Uterus (tissue), 4 donors: ENCODE results near the gene SYNGR3. TPM values are rescaled to one million over a fixed set of nuclear protein-coding genes. Genes with fewer than 3 reads are reported as not detected.

ENCODE experiments used
- DNase-seq, 2 donors: peaks; one replicate each; pipeline ENCODE4 v3.0.0-alpha.2; 2019 to 2020
- H3K27ac ChIP-seq, 2 donors: fragments of 200-600 bp; sonication (generic); 1 replicate in 1 of 2; 2 replicates in 1 of 2; pipeline ENCODE4 v1.5.1; 2016 to 2018
- H3K27me3 ChIP-seq, 2 donors: fragments of 200-600 bp; sonication (generic); one replicate each; pipeline ENCODE4 v1.5.1; 2018 to 2019; ENCODE audit warnings: control low read depth in 1 of 2
- H3K36me3 ChIP-seq, 2 donors: fragments of 200-600 bp; sonication (generic); one replicate each; pipeline ENCODE4 v1.5.1; 2019; ENCODE audit warnings: control low read depth in 1 of 2
- H3K4me1 ChIP-seq, 2 donors: fragments of 200-600 bp; sonication (generic); one replicate each; pipeline ENCODE4 v1.5.1; 2018 to 2019; ENCODE audit warnings: control low read depth in 1 of 2
- H3K4me3 ChIP-seq, 2 donors: fragments of 200-600 bp; sonication (generic); 1 replicate in 1 of 2; 2 replicates in 1 of 2; pipeline ENCODE4 v1.5.1; 2018 to 2019; ENCODE audit warnings: mild to moderate bottlenecking in 1 of 2
- H3K9me3 ChIP-seq, 2 donors: fragments of 200-600 bp; sonication (generic); one replicate each; pipeline ENCODE4 v1.5.1; 2019; ENCODE audit warnings: control low read depth in 1 of 2
- CTCF ChIP-seq, 4 experiments: fragments of 200-600 bp in 2 of 4; fragments of 450-650 bp in 2 of 4; sonication (generic) in 2 of 4; IDR thresholded peaks; one replicate each; pipeline ENCODE4 v1.5.1; 2016 to 2019; ENCODE audit warnings: antibody characterized with exemption in 4 of 4, mild to moderate bottlenecking in 2 of 4, moderate library complexity in 1 of 4
- POLR2A ChIP-seq, 2 donors: fragments of 450-650 bp; IDR thresholded peaks; one replicate each; pipeline ENCODE4 v1.6.1; 2016; ENCODE audit warnings: antibody characterized with exemption in 2 of 2, mild to moderate bottlenecking in 1 of 2, moderate library complexity in 1 of 2
- intact Hi-C: fragments of 100-400 bp; cut with DNase I; formaldehyde crosslinking; loops from one replicate; pipeline ENCODE4 v1.15.1; 2023; ENCODE audit warnings: low total_unique reads
- total RNA-seq, 4 donors: library from RNA; depleted of rRNA in 3 of 4; stranded (reverse); fragments of >200 nt in 3 of 4; gene quantifications; one replicate each; pipeline versions ENCODE4 v1.1.0 to v1.2.4, GENCODE V29; 2014 to 2023
- donor health status: DM: yes; HTN: yes; CAD: no.

SYNGR3 gene
- total RNA-seq, 4 donors from 2014 or later = 1.5 TPM; not detected in 3

- intact Hi-C loops = no loop called here
- Histone ChIP-seq H3K36me3 (no peaks in the 10 kb centered on the region), H3K27ac (no peak overlapping the region), H3K4me3 (no peak overlapping the region), H3K27me3 (peaks cover 0 to 9% of the 10 kb centered on the region in 2 donors), H3K4me1 (peaks cover 0 to 13% of the 10 kb centered on the region in 2 donors), H3K9me3 (no peaks in the 10 kb centered on the region)
- TF ChIP-seq POLR2A (IDR thresholded peaks at IDR 0.05) (no peak), CTCF (IDR thresholded peaks at IDR 0.05) (no peak)
- no peak for DNase-seq
These were observed 26.7 kb downstream of the SYNGR3 start for GRCh38 chr16:2016407-2016922.

GRCh38 chr16:2019518-2019920, 29.7 kb downstream of the SYNGR3 start, which contains the start of gene NPW:
Gene NPW (plus strand): TSS chr16:2019785.
- intact Hi-C loops = no loop called here
- Histone ChIP-seq H3K27ac (no peak within 1 kb of the TSS), H3K4me3 (no peak within 1 kb of the TSS), H3K36me3 (no peaks in the 10 kb centered on the region), H3K9me3 (no peaks in the 10 kb centered on the region), H3K27me3 (peaks cover 0 to 9% of the 10 kb centered on the region in 2 donors), H3K4me1 (peaks cover 0 to 13% of the 10 kb centered on the region in 2 donors)
- DNase-seq = no peak
- TF ChIP-seq POLR2A (IDR thresholded peaks at IDR 0.05) = no peak
- TF ChIP-seq CTCF (IDR thresholded peaks at IDR 0.05) = no peak

GRCh38 chr16:2019921-2020831, 30.4 kb downstream of the SYNGR3 start:
- no peaks in the 10 kb centered on the region for H3K36me3 ChIP-seq
- H3K4me3 ChIP-seq = no peak overlapping the region
- DNase-seq = no peak
- TF ChIP-seq POLR2A (IDR thresholded peaks at IDR 0.05) (no peak), CTCF (IDR thresholded peaks at IDR 0.05) (no peak)
- intact Hi-C loops = loop anchor here (5.0 kb wide), 1 partner anchor 122 kb away; no protein-coding TSS in a partner anchor
- H3K27ac ChIP-seq = no peak overlapping the region
- no peaks in the 10 kb centered on the region for H3K9me3 ChIP-seq
- H3K27me3 ChIP-seq = peaks cover 0 to 9% of the 10 kb centered on the region in 2 donors
- H3K4me1 ChIP-seq = peaks cover 0 to 13% of the 10 kb centered on the region in 2 donors

GRCh38 chr16:2022723-2023091, 32.9 kb downstream of the SYNGR3 start:
- Histone ChIP-seq H3K36me3 (no peaks in the 10 kb centered on the region), H3K4me1 (peaks cover 0 to 18% of the 10 kb centered on the region in 2 donors), H3K4me3 (peak overlapping the region in 1 of 2 donors; percentile 12), H3K9me3 (no peaks in the 10 kb centered on the region), H3K27ac (peak overlapping the region in 1 of 2 donors; percentile 67), H3K27me3 (peaks cover 0 to 9% of the 10 kb centered on the region in 2 donors)
- TF ChIP-seq CTCF (IDR thresholded peaks at IDR 0.05) (no peak), POLR2A (IDR thresholded peaks at IDR 0.05) (no peak)
- intact Hi-C loops = loop anchor here (5.0 kb wide), 1 partner anchor 120 kb away; no protein-coding TSS in a partner anchor
- DNase-seq = peak in 1 of 2 donors; percentile 60
